HG02840 (cell line): Measurements from ENCODE around the gene RTL1.

ENCODE experiments used
- ATAC-seq: cut with Tn5 transposase; IDR thresholded peaks from one replicate; pipeline ENCODE4 v1.9.1; 2021; ENCODE audit warnings: mild to moderate bottlenecking, moderate library complexity, moderate number of reproducible peaks; ENCODE audit not compliant: unreplicated experiment, low FRiP score

The RTL1 gene

DNA sequence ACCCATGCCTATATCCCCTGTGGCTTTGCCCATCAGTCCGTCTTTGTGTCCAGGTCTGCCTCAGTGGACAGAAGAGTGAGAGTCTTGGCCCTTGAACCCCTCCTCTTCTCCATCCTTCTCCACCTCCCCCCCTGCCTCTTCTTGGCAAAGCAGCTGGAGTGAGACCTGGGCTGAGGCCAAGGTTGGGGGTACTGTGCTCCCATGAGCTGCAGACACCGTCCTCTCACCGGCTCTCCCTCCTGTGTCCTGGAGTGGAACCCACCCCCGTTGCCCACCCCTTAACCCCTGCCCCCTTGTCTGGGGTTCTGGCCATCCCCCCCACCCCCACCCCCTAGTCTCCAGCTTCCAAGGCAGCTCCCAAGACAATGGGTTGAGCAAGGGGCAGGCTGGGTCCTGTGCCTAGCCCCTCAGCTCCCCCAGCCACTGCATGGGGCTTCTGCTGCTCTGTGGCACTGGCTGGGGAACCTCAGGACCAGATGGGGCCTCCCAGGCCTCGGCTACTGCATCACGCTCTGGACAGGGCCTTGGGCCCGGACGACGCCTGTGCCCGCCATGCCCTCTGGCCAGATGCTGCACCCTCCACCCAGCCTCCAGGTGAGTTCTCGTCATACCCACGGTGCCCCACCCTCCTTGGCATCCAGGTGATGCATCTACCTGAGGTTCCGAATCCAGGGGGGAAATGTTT lies 35.7 kb downstream of the RTL1 start:
- no peak for ATAC-seq

- no peak for ATAC-seq
Observed at GRCh38 chr14:100866666-100867630, 36.6 kb downstream of the RTL1 start.

DNA sequence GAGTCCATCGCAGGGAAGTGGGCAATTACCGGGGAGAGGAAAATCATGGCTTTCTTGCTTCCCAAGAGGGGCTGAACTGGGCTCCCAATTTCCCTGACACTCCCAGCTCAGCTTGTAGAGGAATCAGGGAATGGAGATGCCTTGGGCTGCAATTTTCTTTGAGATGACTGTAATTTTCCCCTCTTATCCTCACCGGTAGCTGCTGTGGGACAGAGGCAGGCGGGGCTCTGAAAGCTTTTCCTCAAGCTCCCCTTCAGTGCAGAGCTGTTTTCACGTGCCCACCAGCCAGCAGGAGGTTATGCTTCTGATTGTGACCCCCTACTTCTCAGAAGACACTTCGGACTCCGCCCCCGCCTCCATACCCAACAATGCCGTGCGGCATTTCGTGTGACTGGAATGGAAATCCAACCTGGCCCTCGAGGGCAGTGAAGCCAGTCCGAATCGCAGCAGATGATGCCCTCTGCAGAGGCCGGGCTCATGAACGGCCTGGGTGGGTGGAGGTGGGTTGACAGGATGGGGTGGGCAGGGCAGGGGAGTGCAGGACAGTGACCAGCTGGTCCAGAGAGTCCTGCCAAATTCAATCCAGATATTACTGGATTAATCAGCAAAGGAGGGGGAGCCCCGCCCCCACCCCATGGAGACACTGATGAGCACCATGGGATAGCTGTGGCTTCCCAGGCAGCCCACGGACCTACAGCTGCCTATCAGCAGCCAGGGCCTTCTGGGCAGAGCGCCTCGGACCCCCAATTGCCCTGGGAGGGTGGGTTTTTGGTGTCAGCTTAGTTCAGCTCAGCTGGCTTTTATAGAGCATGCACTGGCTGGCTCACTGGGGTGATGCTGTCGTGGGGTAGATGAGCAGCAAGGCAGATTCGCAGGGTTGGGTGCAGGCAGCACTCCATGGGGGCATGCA lies 37.6 kb downstream of the RTL1 start:
- ATAC-seq: no peak

- no peak for ATAC-seq
Observed at GRCh38 chr14:100864960-100865681, 38.4 kb downstream of the RTL1 start.

GRCh38 chr14:100864206-100864605 lies 39.3 kb downstream of the RTL1 start:
- no peak for ATAC-seq

DNA sequence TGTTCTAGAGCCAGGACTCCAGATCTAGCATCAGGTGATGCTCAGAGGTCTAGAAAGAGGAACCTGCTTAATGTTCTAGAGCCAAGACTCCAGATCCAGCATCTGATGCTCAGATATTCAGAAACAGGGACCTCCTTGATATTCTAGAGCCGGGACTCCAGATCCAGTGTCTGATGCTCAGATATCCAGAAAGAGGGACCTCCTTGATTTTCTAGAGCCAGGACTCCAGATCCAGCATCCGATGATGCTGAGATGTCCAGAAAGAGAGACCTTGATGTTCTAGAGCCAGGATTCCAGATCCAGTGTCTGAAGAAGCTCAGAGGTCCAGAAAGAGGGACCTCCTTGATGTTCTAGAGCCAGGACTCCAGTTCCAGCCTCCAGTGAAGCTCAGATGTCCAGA lies 40.7 kb downstream of the RTL1 start:
- no peak for ATAC-seq

DNA sequence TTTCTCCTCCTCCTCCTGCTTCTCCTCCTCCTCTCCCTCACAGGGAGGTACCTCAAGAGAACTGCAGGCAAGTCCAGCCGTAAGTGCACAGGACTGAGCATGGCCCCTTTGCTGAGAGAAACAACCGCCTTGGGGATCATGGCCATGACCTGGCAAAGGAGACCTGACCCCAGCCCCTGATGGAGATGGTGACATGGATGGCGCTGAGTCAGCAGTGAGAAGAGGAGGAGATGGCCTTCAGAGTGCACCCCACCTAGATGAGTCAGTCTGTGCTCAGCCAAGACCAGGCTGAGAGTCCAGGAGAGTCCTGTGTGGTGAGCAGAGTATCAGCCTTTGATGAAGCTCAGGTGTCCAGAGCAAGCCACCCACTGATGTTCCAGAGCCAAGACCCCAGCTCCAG lies 41.2 kb downstream of the RTL1 start:
- ATAC-seq: no peak

DNA sequence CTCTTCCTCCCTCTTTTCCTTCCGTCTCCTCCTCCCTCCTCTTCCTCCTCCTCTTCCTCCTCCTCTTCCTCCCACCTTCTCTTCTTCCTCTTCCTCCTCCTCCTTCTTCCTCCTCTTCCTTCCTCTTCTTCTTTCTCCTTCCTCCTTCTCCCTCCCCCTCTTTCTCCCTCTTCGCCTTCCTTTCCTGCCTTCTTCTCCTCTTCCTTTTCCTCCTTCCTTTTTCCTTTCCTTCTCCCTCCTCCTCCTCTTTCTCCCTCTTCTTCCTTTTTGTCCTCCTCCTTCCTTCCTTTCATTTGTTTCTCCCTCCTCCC lies 41.6 kb downstream of the RTL1 start:
- no peak for ATAC-seq

DNA sequence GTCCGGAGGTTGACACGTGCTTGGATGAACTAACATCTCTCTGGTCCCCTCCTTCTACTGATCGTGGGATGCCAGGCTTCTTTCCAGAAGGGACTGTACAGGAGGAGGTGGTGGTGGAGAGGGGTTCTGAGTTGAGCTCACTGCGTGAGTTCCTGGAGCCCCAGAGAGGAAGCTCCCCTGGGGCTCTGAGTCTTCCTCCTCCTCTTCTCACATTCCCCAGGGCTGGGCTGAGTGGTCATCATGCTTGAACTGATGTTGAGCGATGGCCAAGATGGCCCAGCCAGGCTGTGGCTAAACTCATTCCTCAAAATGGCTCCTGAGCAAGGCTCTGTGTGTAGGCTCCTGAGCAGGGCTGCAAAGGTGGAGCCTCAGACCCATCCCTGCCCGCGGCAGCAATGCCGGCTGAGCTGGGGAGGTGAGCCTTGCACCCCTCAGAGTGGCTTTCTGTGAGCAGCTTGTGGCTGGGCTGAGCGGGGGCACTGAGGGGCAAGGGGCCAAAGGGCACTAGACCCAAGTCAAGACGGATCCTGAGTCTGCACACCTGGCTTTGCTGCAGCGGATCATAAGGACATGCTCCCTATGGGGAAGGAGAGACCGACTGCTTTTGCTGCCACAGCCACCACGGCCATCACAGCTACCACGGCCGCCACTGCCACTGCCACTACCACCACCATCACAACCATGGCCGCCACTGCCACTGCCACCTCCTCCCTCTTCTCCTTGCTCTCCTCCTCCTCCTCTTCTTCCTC lies 42.2 kb downstream of the RTL1 start:
- no peak for ATAC-seq

DNA sequence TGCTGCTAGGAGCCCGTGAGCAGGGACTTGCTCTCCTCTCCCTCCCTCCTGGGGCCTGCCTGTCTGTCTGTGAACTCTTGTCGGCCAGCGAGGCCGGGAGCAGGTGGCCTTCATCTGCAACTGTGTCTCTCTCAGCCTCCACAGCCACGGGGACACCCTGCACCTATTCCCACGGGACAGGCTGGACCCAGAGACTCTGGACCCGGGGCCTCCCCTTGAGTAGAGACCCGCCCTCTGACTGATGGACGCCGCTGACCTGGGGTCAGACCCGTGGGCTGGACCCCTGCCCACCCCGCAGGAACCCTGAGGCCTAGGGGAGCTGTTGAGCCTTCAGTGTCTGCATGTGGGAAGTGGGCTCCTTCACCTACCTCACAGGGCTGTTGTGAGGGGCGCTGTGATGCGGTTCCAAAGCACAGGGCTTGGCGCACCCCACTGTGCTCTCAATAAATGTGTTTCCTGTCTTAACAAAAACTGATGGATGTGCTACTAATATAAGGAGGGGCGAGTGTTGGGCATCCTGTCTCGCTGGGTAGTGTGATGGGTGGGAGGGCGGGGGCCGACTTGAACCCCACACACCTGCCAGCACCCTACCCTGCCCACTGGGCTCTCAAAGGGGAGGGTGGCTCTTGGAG lies 42.9 kb downstream of the RTL1 start:
- no peak for ATAC-seq

- no peak for ATAC-seq
Observed at GRCh38 chr14:100859781-100860180, 43.7 kb downstream of the RTL1 start.

DNA sequence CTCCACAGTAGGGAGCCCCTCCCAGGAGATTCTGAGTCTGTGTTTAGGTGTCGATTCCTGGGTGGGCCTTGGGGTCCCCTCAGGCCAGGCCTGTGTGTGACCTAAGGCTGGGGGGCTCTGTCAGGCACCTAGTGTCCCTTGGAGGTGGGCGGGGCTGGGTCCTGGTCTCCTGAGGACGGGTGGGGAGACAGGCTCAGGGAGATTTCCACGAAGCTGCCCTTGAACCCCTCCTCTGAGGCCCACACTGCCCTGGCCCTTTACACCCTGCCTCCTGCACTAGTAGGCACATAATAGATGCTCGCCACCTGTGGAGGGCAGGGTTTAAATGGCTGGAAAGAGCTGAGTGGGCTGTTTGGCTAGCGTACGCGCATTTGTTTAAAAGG lies 44.7 kb downstream of the RTL1 start:
- no peak for ATAC-seq

DNA sequence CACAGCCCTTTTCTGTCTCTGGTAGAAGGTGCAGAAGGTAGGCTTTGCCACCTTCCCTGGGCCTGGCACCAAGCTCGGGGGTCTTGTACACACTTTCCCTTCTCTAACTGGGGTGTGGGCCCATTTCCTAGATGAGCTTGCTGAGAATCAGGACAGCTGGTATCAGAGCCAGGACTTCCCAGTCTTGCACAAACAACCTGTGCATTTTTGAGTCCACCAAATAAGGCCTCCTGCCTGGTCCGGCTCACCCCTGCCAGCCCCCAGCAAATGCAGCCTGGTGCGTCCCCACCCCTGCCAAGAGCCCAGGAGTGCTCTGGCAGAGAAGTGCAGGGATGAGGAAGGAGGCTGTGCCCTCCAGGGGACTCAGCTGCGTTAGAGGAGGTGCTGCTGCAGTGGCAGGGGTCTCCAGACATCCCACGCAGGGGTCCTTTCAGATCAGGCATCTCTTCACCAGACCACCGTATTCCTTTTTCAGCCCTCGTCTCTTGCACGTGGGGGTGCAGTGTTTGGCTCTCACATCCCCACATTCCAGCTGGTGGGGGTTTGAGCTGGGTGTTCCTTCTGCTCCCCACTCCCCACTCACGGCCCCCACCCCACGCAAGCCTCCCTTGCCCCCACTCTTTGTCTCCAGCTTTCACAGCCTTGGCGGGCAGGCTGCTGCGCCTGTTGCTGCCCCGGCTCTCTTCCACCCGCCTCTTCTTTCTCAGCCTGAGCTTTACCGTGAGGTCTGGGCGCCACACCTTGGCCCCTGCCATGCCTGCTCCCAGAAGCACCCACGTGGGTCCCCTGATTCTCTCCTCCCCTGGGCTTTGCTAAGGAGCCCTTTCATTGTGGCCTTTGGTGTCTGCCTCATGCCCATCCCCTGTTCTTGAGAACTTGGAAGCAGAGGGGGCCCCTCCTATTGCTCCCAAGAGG lies 45.3 kb downstream of the RTL1 start:
- no peak for ATAC-seq

GRCh38 chr14:100857233-100857922 lies 46.1 kb downstream of the RTL1 start:
- no peak for ATAC-seq

- no peak for ATAC-seq
Observed at GRCh38 chr14:100856056-100856950, 47.2 kb downstream of the RTL1 start.

GRCh38 chr14:100855256-100855930 lies 48.1 kb downstream of the RTL1 start:
- no peak for ATAC-seq
